GM12892 (cell line): Measurements from ENCODE around the gene CLEC16A.

Experiments used
- DNase-seq: peaks from one replicate; pipeline ENCODE4 v3.0.0; 2011; ENCODE audit not compliant: insufficient read length
- FAIRE-seq: peaks from 2 replicates; lab custom pipeline; 2011; peaks lifted over from hg19 to GRCh38; lab: Jason Lieb, UNC
- POLR2A ChIP-seq: IDR thresholded peaks from 2 replicates; pipeline ENCODE4 v1.6.1; 2011; ENCODE audit warnings: low read depth, low read length, control low read depth
- POLR2AphosphoS5 ChIP-seq: IDR thresholded peaks from 2 replicates; pipeline ENCODE4 v1.6.1; 2011; ENCODE audit warnings: low read depth, low read length, control low read depth
- TAF1 ChIP-seq: IDR thresholded peaks from 2 replicates; pipeline ENCODE4 v1.6.1; 2011; ENCODE audit warnings: low read depth, mild to moderate bottlenecking, control low read depth, low read length, borderline replicate concordance

Gene CLEC16A

DNA sequence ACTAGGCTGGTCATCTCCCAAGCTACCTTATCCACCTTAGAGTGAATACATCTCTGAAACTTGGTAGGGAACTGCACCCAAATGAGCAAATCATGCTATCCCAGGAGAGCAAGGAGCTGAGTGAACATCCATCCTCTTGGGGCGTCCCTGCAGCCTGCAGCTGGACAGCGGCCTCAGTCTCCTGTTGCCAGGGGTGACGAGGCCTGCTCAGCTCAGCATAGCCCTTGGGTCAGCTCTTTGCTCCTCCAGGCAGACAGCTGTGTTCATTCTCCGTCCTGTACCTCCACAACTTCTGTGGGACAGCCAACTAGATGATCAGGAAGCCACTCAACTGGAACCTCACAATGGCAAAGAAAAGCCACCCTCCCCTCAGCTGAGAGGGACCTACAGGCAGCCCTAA, 199.8 kb downstream of the CLEC16A start:
- FAIRE-seq = no peak
- no peak for DNase-seq
- TF ChIP-seq TAF1 (no peak), POLR2AphosphoS5 (no peak), POLR2A (no peak)

DNA sequence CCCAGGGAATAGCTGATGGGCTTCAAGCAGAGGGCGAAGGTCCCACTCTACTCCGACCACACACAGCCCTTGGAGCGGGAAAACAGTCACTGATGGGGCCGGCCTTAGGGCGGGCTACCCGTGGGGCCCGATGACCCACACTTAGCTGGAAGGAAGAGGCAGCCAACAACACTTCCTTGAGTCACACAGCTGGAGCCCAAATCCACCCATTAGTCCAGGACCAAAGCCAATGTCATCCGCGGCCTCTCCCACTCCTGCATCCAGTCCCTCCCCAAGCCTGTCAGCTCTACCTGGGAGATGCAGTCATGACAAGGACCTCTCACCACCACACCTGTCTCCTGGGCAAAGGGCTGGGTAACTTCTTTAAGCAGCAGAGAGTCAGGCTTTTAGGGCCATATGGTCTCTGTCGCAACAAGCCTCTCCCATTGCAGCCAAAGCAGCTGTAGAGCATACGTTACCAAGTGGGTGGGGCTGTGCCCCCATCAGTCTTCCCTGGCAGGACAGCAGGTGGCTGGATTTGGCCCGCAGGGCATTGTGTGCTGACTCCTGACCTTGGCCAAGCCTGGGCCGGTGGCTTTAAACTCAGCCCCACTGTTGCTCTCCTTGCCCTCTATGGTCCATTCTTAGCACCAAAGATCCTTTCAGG, 200.9 kb downstream of the CLEC16A start:
- TF ChIP-seq POLR2A (no peak), TAF1 (no peak), POLR2AphosphoS5 (no peak)
- FAIRE-seq = no peak
- DNase-seq = no peak

DNA sequence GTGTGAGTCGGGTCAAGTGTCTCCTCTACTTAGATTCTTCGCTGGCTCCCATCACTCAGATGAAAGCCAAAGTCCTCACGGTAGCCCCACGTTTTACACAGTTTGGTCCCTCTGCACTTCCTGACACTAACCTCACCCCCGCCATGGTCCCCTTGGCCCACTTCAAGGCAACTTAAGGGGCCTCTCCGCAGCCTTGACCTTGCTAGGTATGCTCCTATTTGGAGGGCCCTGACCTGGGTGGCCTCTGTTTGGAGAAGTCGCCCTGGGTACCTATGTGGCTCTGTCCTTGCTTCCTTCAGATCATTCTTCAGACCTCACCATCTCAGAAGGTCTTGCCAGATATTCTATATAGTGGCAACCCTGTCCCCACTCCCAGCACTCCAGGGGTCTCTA, 201.5 kb downstream of the CLEC16A start:
- TF ChIP-seq TAF1 (no peak), POLR2AphosphoS5 (no peak), POLR2A (no peak)

DNA sequence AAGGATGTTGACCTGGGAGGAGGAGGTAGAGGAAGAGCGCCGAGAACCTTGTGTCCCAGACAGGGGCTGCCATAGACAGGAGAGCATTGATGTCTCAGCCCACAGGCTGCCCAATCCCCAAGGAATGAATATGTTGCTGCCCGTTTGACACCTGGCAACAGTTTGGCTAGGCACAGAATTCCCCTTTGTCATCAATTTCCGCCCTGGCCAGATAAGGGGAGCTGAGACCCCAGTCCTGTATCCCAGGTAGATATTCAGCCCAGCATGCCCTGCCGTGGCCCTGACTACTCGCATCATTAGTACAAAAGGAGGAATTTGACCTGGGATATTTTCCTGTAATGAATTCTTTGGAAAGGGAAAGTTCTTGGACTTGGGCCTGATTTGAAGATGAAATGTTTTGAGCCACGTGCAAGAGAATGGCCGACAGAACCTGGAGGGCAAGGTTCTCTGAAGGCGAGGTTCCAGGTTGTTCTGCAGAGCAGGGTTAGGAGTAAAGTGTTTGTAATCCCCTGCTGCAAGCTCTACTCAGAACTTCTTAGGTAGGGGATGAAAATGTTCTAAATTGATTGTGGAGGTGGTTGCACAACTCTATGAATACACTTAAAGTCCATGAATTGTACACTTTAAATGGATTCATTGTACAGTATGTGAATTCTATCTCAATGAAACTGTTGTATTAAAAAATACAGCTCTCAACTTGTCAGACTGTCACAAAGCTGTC, 202.8 kb downstream of the CLEC16A start:
- no peak for DNase-seq
- no peak for FAIRE-seq
- TF ChIP-seq TAF1 = no peak
- TF ChIP-seq POLR2A = no peak
- no peak for TF ChIP-seq POLR2AphosphoS5

More for the DNA sequence above, 201.5 kb downstream of the CLEC16A start:
- DNase-seq (no peak), FAIRE-seq (no peak)

DNA sequence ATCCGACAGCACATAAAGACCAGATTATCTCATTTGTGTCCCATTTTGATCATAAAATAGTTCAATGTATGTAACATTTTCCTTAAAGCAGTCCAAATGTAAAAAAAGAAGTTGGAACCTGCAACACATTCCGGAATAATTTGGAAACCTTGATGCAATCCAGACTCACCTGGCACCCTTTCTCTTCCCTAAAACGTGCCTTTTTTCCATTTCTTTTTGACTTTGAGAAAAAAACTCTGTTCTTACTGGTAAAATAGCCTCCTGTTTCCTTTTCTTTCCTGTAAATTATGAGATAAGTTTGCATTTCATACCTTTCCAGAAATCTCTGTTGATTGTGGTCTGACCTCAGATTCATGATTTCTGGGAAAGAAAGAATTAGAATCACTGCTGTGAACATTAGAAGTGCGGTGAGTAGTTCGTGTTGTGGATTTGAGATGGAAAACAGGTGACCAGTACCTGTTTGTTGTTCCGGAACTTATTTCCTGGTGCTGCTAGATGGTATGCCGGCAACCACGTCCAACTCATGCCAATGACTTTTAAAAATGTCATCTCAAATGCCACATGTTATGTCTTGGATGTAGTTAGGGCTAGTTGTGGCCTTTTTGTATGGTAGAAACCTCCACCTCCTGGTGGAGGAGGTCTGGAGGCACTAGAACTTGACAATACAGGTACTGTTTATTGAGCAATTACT, 203.5 kb downstream of the CLEC16A start:
- FAIRE-seq (no peak), DNase-seq (no peak)
- TF ChIP-seq TAF1 (no peak), POLR2A (no peak), POLR2AphosphoS5 (no peak)

DNA sequence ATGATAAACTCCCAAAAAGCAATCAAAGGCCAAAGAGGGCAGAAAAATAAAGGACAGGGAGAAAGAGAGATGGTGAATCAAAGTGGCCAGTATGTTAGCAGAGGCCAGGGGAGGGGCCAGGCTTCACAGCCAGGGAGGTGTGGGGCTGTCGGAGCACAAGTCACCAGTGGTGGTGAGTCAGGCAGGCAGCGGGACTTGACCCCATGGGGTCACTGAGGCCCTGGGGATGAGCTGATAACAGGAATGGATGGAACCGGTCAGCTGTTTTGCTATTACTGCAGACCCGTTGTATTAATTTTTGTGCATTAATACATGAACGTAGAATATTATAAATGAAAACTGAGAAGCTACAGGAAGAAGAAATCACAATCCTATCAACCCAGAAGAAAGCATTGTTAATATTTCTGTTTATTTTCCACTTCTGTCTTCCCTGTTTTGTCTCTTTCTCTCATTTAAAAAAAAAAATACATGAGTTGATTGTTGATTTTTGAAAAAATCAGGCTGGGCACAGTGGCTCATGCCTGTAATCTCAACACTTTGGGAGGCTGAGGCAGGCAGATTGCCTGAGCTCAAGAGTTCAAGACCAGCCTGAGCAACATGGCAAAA, 204.8 kb downstream of the CLEC16A start:
- DNase-seq (no peak), FAIRE-seq (no peak)
- TF ChIP-seq POLR2AphosphoS5 (no peak), TAF1 (no peak), POLR2A (no peak)

DNA sequence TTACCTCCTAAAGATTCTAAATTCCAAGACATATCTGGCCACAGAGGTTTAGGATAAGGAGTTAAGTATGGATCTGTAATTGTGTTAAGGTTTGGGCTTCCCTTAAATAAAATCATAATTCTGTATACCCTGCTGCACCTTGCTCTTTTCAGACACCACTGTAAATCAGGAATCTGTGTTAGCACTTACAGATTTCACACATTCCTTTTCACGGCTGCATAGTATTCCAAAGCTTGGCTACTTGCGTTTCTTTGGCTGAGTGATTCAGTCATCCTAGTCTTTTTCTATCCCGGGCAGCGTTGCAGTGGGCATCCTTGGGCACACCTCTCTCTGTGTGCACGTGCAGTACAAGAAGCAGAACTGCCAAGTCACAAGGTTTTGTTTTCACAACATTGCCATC, 205.8 kb downstream of the CLEC16A start:
- no peak for TF ChIP-seq POLR2AphosphoS5
- TF ChIP-seq POLR2A = no peak
- no peak for TF ChIP-seq TAF1
- DNase-seq = no peak
- FAIRE-seq = no peak

DNA sequence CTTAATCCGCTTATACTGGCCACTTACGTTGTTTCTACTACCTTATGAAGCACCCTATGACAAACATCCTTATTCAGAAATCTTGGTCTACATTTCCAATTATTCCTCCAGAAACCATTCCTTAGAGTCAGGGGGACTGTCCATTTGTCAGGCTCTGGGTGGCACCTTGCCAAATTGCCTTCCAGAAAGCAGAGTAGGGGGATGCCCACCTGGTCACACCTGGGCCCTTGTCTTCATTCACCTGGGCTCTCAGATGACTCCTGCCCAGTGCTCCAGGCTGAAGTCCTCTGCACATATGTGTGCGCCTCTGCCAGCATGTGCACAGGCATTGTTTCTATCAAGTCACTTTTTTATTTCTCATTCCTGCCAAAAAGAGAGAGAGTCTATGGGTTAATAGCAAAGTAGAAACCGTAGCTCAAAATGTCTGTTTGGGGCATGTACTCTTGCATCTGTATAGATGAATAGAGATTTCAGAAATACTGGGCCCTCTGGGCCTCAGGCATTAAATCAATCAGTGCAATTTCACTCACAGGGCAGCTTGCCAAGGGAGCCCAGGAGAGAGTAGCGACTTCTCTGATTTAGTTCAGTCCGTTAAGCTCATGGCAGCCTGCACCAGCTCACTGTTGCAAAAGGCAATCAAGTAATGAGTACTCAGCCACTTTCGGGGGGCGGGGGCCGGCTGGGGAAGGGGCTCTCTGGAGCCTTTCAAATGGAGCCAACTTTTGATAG, 207.0 kb downstream of the CLEC16A start:
- FAIRE-seq (no peak), DNase-seq (no peak)
- no peak for TF ChIP-seq TAF1

DNA sequence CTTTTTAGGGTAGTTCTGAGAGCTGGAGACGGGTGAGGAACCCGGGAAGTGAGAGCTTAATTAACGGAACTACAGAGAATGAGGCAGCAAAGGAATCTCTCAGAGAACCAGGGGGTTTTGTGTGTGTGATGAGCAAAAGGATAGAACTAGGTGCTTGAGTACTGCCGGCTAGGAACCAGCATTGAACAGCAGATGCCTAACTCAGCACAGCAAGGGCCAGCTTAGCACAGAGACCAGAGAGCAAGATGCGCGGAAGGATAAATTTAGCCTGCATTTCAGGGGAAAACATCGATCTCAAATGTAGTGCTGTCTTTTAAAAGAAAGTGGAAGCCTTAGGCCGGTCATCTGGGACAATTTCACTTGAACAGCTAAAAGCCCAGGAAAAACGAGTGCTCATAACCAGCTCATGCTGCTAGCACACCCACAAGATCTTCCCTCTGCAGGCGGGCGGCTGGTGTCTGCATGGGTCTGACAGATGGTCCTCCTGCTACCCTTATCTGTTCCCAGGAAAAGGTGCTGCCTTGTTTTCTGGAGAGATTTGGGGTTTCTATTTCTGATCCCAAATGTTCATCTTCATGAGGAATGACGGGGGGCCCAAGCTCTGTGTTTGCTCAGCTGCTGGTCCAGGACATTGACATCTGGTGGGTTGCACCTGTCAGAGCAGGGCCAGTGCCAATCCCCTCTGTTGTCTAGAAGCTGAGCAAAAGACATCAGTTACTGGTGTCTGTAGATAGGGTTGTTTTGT, 207.7 kb downstream of the CLEC16A start:
- no peak for TF ChIP-seq TAF1
- no peak for TF ChIP-seq POLR2A
- TF ChIP-seq POLR2AphosphoS5 = no peak
- FAIRE-seq = no peak
- DNase-seq = no peak

DNA sequence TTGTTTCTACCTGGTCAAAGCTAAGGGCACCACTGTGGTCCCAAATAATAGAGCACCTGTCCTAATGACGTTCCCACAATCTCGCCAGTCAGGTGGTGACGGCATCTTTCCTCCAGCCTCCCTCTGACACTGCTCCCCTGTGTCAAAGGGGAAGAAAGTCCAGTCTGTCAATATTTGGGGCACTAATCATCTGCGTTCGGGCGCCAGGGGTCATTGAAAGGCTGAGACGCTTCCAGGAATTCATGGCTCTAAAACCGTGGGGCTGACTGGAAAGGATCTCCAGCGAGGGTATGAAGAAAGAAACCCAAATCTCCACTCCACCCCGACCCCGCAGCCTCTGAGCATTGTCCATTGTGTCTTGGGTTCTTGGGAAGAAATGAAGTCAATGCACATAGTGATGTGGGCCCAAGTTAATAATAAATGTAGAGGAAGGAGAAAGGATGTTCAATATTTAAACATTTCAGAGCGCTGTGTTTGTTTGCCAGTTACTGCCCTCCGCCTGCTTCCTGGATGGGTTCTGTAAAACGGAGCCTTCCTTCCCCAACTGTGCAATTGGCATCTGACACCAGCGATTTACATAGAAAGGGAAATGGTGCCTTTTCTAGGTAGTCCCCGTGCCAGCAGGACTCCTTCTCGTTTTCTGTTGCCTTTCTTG, 208.4 kb downstream of the CLEC16A start:
- DNase-seq = no peak

More for the DNA sequence above, 208.4 kb downstream of the CLEC16A start:
- no peak for FAIRE-seq
- TF ChIP-seq TAF1 (no peak), POLR2AphosphoS5 (no peak)
